COLO668 (cell line): ENCODE data around the gene PODXL2.
"Not testable (repeated sequence)": the region's sequence is repeated elsewhere in the genome, so short reads cannot be mapped to it uniquely, and the experiment has no call there.

Experiments
- DNase-seq: peaks from one replicate; lab custom pipeline; 2025; ENCODE audit not compliant: unreplicated experiment; lab: John Stamatoyannopoulos, UW

Gene PODXL2

DNA sequence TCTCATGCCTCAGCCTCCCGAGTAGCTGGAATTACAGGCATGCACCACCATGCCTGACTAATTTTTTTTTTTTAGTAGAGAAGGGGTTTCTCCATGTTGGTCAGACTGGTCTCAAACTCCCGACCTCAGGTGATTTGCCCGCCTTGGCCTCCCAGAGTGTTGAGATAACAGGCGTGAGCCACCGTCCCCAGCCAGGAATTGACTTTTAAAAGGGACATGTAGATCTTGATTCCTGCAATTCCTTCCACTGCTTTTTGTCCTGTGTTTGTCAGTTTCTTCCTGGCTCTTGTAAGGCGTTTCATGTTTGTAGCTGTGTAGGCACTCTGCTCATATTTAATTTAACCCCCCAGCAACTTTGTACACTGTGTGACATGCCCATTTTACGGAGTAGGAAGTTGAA lies 23.4 kb upstream of the PODXL2 start:
- not testable (repeated sequence) for DNase-seq

DNA sequence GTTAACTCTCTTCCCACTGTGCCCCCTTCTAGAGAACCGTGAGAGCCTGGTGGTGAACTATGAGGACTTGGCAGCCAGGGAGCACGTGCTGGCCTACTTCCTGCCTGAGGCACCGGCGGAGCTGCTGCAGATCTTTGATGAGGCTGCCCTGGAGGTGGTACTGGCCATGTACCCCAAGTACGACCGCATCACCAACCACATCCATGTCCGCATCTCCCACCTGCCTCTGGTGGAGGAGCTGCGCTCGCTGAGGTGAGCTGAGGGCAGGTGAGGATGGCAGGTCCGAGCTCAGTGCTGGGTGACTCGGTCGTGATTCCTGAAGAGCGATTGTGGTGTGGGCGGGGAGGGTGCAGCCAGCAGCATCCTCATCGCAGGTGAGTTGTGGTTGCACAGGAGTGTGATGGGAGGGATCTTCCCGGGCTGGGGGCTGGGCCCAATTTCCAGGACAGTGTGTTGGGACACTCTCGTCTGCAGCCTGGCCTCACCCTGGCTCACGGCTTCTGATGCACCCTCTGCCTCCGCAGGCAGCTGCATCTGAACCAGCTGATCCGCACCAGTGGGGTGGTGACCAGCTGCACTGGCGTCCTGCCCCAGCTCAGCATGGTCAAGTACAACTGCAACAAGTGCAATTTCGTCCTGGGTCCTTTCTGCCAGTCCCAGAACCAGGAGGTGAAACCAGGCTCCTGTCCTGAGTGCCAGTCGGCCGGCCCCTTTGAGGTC lies 22.7 kb upstream of the PODXL2 start:
- no peak for DNase-seq

- no peak for DNase-seq
Observed at GRCh38 chr3:127606981-127607595, 21.9 kb upstream of the PODXL2 start.

DNA sequence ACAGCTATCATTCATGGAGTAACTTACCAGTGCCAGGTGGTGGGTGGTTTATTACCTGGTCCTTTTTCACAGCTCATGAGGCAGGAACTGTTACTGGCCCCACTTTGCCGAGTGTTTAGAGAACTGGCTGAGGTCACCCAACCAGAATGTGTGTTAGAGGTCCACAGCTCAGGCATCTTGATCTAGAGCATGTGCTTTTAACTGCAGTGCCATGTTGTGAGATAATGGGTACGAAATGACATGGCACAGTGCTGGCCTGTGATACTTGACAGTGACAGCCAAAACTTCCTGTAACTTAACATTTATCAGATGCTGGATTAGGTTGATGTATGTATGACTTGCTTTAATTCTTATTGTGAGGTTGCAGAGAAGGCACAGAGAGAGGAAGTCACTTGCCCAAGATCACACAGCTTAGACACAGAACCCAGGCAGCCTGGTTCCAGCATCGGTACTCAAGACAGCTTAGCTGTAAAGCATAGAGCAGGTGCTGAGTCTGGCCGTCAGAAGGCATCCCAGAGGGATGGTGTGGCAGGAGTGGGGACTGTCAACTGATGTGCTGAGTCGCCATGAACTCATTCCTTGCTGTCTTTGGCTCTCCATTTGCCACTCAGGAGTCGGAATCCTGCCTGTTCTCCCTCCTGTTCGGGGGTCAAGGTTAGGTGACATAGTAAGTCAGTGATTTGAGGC lies 21.2 kb upstream of the PODXL2 start:
- DNase-seq: no peak

GRCh38 chr3:127608362-127608718 lies 20.6 kb upstream of the PODXL2 start:
- DNase-seq: no peak

- DNase-seq: no peak
Observed at GRCh38 chr3:127610105-127610504, 18.9 kb upstream of the PODXL2 start.

DNA sequence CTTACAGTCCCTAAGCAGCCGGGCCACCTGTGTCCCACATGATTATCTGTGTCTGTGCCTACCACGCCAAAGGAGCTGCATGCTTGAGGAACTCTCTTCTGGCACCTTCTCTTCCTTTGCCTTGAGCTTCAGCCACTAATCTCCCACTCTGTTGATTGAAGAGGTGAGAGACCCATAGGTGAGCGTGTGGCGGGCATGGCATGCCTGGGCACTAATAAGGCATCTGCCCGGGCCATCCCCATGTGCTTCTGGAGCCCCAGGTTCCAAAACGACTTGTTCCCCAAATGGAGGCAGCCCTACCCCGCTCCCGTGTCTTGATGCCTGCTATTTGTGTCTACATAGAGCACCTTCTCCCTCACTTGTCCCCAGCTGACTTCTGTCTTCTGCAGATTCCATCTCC lies 17.7 kb upstream of the PODXL2 start:
- DNase-seq: no peak

- DNase-seq: no peak
Observed at GRCh38 chr3:127612966-127613365, 16.0 kb upstream of the PODXL2 start.

- no peak for DNase-seq
Observed at GRCh38 chr3:127613406-127613805, 15.6 kb upstream of the PODXL2 start.

- no peak for DNase-seq
Observed at GRCh38 chr3:127614928-127615589, 13.9 kb upstream of the PODXL2 start.

DNA sequence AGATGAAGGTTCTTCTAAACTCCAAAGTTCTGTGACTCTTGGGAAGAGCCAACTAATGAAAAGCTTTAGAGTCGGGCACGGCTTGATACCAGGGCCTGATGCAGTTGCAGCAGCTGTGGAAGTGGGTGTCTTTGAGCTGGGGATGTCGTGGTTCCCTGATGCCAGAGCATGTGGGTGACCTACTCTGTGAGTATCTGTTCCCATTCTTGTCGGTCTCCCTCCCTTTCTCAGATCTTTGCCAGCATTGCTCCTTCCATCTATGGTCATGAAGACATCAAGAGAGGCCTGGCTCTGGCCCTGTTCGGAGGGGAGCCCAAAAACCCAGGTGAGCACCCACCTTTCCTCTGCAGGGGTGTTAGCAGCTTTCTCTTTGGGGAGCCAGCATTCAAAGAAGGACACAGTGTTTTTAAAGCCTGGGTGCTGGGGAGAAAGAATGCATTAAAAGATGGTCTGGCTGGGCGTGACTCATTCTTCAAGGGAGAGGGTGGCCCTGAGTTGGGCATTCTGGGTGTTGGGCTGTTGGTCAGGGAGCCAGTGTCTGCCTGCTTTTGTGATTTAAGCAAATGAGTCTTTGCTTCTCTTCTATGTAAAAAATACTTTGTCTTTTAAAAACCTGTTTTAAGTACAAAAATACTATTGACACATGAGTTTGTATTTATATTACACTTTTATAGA lies 13.2 kb upstream of the PODXL2 start:
- no peak for DNase-seq

DNA sequence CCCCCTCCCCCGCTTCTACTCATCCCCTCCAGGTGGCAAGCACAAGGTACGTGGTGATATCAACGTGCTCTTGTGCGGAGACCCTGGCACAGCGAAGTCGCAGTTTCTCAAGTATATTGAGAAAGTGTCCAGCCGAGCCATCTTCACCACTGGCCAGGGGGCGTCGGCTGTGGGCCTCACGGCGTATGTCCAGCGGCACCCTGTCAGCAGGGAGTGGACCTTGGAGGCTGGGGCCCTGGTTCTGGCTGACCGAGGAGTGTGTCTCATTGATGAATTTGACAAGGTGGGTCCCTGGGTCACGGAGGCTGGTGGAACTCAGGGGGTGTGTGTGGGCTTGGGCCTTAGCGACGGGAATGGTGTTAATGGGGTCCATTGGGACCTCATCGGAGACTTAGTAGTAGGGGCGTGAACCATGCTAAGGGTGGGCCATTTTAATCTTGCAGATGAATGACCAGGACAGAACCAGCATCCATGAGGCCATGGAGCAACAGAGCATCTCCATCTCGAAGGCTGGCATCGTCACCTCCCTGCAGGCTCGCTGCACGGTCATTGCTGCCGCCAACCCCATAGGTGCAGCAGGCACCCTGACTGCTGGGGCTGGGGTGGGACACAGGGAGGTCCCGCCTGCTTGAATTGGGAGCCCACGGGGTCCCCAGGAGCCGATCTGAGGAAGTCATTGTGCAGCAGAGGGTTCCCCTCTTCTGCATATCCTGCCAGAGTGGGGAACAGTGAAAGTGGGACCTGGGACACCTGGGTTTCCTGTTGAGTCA lies 12.0 kb upstream of the PODXL2 start:
- no peak for DNase-seq

- no peak for DNase-seq
Observed at GRCh38 chr3:127618891-127619290, 10.1 kb upstream of the PODXL2 start.

DNA sequence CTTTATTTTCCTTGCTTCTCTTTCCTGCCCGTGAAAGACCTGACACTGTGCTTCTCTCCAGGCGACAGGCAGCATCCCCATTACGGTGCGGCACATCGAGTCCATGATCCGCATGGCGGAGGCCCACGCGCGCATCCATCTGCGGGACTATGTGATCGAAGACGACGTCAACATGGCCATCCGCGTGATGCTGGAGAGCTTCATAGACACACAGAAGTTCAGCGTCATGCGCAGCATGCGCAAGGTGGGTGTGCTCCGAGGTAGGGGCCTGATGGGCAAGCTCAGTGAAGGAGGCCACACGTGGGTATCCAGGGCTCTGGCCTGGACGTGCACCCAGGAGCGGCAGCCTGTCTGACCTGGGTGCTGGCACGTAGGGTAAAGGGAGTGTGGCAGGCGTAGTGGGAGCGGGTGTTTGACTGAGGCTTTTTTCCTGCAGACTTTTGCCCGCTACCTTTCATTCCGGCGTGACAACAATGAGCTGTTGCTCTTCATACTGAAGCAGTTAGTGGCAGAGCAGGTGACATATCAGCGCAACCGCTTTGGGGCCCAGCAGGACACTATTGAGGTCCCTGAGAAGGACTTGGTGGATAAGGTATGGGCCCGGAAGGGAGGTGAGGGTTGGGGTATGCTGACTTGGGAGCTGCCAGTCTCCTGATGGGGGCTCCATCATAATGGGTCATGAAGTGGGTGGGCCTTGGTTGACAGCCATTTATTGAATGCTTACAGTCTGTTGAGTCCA lies 8.2 kb upstream of the PODXL2 start:
- DNase-seq: no peak

GRCh38 chr3:127622031-127622430 lies 7.0 kb upstream of the PODXL2 start:
- no peak for DNase-seq

DNA sequence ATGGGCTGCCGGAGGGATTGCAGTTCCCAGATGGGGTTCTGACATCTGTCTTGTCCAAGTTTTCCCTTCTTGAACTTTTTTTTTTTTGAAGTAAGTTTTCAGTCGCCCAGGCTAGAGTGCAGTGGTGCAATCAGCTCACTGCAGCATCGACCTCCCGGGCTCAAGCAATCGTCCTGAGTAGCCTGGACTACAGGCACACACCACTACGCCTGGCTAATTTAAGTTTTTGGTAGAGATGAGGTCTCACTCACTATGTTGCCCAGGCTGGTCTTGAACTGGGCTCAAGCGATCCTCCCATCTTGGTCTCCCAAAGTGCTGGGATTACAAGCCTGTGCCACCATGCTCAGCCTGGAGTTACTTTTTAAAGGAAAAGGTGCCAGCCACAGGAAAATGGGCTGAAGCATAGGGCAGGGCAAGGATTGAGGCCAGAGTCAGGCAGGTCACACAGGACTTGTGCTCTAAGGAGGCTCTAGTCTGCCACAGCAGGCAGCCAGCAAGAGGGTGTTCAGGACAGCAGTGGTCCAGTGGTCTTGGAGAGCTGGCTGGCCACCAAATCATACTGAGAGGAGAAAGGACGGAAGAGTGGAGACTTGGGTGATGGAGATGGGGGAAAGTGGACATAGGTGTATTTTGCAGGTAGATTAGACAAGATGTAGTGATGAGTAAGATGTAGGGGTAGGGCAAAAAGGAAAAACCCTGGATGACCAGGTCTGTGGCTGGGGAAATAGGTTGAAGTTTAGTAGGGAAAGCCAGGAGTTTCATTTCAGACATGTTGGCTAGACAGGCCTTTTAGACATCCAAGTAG lies 6.0 kb upstream of the PODXL2 start:
- no peak for DNase-seq

GRCh38 chr3:127624063-127624462 lies 4.9 kb upstream of the PODXL2 start:
- DNase-seq: no peak

DNA sequence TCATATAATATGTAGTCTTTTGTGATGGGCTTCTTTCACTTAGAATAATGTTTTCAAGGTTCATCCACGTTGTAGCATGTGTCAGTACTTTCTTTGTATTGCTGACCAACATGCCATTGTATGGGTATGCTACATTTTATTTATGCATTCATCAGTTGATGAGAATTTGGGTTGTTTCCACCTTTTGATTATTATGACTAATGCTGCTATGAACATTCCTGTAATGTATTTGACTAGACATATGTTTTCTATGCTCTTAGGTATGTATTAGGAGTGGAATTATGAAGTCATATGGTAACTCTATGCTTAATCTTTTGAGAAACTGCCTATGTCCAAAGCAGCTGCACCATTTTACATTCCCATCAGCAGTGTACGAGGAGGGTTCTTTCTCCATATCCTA lies 3.2 kb upstream of the PODXL2 start:
- DNase-seq: no peak

- no peak for DNase-seq
Observed at GRCh38 chr3:127628426-127628787, 578 bp upstream of the PODXL2 start.
